GM21390 (cell line): ENCODE measurements around the gene PLCD1.
"Not testable (repeated sequence)": the region's sequence is repeated elsewhere in the genome, so short reads cannot be mapped to it uniquely, and the experiment has no call there.

ENCODE experiments used
- ATAC-seq: cut with Tn5 transposase; IDR thresholded peaks from one replicate; pipeline ENCODE4 v1.9.1; 2021; ENCODE audit not compliant: unreplicated experiment

PLCD1 gene

DNA sequence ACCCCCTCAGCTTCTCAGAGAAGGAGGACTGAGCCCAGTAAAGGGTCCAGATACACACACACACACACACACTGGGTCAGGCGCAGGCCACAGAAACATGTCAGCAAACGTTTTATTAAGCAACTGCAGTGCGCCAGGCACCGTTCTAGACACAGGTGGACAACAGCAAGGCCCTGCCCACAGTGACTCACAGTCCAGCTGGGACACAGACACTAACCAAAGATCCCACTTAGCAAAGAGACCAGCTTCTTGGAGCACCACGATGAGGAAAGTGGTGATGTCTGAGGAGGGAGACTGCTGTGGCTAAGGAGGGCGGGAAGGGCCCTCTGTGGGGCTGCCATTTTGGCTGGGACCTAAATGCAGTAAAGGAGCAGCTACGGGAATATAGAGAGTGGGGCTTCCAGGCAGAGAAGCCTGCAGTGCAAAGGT lies 41.7 kb downstream of the PLCD1 start:
- ATAC-seq, result no peak

DNA sequence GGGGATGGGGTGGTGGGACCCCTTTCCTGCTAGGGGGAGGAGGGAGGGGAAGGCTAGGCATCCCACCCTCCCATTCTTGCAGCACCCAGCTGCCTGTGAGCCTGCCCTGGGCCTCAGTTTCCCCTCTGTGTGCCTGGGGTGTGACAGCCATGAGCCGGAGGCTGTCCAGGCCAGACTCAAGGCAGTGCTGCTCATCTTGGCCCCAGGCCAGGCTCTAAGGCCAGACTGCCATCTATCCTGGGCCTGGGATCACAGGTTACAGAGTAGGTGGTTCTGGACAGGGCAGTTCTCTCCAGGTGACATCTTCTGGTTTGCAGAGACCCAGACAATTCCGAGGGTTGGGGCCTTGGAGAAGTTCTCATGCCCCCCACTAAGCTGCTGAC lies 42.1 kb downstream of the PLCD1 start:
- no peak for ATAC-seq

DNA sequence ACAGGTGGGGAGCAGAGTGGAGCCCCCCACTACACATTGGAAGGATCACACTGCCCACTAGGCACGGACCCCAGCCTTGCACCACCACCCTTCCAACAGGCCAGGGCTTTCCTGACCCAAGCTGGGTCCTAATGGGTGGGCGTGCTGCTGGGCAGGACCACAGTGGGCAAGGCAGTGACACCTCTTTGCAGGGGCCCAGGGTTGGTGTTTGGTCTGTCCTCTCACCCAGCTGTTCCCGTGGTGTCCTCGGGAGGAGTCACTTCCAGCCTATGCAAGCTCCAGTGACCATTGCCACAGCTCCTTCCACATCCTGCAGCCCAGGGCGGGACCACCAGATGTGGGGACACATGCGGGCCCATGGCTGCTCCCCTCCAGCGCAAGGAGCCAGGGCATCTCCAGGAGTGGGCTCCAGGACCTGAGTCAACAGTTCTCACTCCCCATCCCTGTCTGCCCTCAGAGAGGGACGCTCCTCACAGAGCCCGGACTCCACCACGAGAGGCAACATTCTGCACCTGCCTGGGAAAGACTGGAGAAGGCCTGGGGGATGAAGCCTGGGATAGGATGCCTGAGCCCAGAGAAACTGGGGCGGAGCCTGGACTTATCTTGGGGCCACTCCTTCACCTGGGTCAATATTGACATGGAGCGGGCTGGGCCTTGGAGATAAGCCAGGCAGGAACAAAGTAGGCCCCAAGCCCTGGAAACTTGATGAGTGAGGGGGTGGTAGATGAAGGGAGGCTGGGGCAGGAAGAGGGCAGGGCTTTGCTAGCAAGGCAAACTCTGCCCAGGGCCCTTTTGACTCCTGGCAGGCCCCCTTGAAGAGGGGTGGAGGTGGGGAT lies 42.7 kb downstream of the PLCD1 start:
- no peak for ATAC-seq

DNA sequence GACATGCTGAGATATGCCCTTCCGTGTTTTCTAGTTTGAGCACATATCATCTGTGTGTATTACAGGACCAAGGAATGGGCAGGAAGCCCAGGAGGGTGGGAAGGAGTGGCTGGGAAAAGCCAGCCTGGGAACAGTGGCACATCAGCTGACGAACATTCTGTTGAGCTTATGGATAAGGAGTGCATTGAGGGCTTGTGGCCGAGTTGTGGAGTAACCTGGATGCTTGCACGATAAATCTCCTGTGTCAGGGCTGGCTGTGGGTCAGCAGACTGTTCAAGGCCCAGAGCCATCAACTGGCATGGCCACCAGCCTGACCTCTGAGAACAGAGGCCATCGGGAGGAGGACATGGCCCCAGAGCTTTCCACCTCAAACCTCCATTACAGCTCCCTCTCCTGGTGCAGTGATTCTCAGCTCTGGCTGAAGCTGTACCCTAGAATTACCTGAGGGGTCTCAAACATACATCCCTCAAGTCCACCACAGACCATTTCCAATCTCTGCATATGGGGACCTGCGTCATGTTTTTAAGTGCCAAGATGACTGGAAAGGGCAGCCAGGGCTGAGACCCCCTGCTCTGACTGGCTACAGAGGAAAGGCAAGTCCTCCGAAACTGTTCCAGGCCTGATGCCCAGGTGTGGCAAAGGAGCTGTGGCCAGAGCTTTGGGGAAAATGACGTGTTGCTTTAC lies 43.7 kb downstream of the PLCD1 start:
- no peak for ATAC-seq

DNA sequence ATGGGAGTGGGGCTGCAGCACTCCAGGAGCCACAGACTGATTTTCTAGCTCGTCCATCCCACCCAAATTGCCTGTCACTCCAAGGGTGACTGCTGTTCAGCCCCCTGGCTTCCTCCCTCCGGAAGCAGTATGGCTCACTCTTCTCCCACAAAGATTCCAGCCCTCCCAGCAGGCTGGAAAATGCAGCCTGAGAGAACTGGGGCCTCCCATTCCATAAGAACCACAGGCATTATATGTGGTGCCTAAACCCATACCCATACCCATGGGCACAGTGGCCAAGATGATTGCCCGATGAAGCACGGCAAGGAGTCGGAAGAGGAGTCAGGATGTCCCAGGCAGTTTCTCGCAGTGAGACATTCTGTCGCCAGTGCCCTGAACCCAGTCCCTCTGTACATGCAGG lies 44.8 kb downstream of the PLCD1 start:
- ATAC-seq, result no peak

DNA sequence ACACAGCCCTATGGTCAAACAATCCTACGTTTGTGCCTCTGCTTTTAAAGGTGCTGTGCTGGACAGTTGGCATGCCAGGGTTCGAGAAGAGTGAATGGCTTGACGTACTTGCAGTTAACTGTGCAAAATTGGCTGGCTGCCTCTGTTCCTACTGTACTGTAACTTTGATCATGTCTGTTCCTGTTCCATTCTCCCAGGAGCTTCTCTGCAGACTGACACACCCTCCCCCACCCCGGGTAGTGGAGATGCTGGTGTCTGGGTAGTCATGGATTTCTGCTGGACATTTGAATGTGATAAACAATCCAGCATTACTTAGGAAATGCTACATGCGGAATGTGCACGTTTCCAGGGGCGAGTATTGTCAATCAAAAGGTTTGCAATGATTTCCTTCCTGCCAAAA lies 45.4 kb downstream of the PLCD1 start:
- ATAC-seq, result no peak

DNA sequence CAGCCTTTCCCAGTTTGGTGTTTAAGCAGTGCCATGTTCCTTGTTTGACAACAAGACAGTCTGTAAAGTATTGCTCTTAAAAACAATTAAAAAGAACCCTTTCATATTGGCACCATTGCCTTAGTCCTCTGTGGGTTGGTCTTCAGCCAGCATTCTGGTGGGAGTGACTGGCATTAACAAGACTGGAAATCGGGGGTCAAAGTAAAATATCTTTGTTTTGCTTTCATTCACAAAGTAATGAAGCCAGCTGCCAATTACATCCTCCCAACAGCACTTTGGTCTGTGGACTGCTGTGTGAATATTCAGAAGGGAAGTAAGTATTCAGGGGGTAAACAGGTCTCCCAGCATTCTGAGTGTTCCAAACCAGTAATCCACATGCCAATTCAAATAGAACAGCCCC lies 47.1 kb downstream of the PLCD1 start:
- no peak for ATAC-seq

DNA sequence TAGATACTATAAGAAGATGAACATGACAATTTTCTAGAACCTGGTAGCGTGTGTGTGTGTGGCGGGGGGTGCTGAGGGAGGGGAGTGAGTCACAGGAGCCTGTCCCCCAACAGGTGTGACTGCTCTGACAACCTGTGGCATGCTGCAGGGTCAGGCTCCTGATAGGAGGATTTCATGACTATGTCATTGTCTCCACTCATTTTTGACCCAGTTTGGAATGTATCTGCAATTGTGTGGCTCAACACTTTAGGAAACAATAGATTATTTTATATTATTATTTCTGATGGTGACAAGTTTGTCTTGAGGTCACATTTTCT lies 48.1 kb downstream of the PLCD1 start:
- ATAC-seq, result no peak

DNA sequence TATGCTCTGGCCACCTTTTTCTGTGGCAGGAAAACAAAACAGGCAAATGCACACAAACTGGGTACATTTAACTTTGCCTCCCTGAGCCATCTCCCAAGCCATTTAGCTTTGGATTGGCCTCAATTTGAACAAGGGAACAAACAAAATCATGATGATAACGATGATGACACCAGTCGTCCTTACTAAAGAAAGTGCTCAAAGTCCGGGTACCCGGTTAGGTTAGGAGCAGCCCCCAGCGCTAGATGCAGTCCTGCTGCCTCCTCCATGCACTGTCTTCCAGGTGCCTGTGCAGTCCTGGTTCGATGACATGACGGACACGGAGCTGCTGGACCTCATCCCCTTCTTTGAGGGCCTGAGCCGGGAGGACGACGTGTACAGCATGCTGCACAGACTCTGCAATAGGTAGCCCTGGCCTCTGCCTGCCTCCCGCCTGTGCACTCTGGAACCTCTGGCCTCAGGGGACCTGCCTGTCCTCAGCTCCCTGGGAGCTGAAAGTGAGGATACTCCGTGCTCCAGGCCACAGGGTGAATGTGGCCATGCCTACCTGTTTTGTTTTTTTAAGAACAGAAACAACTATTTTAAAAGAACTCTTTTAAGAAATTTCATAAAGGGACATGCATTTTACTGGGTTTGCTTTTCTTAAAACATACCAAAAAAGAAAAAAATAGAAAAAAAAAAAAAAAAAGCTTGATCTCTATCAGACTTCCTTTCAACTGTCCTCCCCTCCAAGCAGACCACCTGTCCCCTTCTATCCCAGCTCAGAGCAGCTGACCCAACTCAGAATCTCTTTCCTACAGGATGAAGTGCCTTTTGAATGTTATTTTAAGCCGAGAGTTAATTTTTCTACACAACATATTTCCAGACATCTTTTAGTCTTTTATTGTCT lies 48.7 kb downstream of the PLCD1 start:
- no peak for ATAC-seq

DNA sequence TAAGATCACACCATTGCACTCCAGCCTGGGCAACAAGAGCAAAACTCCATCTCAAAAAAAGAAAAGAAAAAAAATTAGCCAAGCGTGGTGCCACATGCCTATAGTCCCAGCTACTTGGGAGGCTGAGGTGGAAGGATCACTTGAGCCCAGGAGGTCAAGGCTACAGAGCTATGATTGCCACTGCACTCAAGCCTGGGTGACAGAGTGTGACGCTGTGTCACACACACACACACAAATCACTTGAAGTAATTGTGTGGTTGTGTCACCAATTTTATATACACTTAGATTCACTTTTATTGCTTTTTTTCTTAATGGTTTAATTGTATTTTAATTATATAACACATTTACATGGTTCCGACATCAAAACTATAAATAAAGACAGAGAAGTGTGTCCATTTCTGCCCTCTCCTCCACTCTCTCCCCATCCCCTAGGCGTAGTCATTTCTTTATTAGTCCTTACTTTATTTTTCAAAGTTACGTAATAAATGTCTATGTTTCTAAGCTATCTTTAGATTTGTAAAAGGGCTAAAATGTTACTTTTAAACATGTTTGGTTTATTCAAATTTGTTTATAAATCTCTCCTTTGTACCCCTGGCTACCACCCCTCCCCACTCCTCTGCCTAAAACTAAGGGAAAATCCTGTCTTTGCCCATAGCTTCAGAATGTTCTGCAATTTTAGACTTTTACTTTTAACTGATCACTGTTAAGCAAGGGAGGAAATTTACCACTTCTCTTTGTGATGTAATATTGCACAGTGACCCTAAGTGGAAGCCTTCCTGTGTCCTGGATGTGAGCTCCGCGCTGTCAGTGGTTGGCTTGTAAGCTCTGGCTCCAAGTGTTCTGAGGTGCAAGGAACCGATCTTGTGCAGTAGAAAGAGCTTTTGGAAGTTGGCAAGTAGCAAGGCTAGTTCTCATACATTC lies 49.6 kb downstream of the PLCD1 start:
- ATAC-seq, result no peak

- peak; percentile 69 for ATAC-seq
Measured at GRCh38 chr3:37974121-37975083, 55.0 kb downstream of the PLCD1 start.

DNA sequence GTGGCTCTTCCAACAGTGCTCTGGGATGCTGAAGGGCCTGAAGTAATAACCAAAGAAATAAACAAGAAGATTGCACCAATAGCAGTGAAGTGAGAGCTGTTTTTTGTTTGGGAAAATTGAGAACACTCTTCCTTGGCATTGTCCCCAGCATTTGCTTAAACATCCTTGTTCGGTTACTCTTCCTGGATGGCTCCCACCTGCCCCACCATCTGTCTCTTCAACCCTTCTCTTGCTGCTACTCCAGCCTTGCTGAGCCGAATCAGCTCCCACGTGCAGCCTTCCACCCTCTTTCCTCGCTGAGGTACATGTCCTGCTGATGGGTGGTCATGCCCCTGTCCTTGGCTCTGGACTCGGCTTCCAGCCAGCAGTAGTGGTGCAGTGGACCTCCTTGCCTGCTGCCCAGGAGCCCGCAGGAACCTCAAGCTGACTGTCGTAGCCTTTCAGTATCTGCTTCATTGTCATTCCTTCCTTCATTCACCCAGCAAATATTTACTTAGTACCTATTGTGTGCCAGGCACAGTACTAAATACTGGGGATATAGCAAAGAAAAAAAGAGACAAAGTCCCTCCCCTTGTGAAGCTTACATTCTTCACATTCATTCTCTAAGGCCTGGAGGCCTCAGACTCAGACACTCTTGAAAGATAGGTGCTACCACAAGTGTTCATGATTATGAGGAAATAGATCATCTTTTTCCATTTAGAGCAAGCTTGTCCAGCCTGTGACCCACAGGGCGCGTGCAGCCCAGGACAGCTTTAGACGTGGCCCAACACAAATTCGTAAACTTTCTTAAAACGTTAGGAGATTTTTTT lies 56.0 kb downstream of the PLCD1 start:
- ATAC-seq, result no peak

- not testable (repeated sequence) for ATAC-seq
Measured at GRCh38 chr3:37972056-37972455, 57.4 kb downstream of the PLCD1 start.

GRCh38 chr3:37971467-37971866 lies 58.0 kb downstream of the PLCD1 start:
- no peak for ATAC-seq

- ATAC-seq, result no peak
Measured at GRCh38 chr3:37970802-37971201, 58.6 kb downstream of the PLCD1 start.

- no peak for ATAC-seq
Measured at GRCh38 chr3:37969596-37970100, 59.8 kb downstream of the PLCD1 start.

DNA sequence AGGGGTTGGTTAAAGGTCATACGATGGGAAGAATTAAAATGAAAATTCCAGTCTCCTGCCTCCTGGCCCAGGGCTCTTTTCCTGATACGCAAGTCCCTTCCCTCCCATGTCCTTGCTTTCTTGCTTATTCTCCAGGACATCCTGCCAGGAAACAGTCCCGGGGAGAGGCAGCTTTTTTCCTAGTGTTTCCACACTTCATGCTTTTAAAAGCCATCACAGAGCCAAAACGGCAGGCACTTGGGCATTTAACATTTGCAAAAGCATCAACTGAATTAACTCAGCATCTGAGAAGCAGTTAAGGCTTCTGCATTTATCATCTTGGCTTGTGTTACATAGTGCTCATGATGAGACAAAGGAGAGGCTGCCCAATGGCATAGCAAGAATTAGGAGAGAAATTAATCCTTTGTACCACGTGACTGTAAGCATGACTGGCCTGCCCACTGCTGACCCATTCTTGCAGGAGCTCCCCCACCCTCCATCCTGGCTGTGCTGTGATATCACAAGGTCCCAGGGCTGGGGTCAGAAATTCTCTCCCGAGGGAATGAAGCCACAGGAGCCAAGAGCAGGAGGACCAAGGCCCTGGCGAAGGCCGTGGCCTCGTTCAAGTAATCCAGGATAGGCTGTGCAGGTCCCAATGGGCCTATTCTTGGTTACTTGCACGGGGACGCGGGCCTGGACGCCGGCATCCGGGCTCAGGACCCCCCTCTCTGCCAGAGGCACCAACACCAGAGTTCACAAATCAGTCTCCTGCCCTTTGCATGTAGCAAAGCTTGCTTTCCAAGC lies 60.4 kb downstream of the PLCD1 start:
- ATAC-seq, result no peak

GRCh38 chr3:37968199-37968598 lies 61.2 kb downstream of the PLCD1 start:
- ATAC-seq, result no peak
